H1 (cell line): Measurements from ENCODE around the gene COL17A1. TPM values are rescaled to one million over a fixed set of nuclear protein-coding genes. Genes with fewer than 3 reads are reported as not detected.

Experiments used
- CTCF ChIA-PET: fragments of 300-600 bp; sonication (Branson Sonifier 250); formaldehyde crosslinking; loops from one replicate; lab custom pipeline; 2021; ENCODE audit not compliant: partially characterized antibody; lab: Charles Lee
- POLR2A ChIA-PET: fragments of 300-600 bp; sonication (Branson Sonifier 250); formaldehyde crosslinking; loops from one replicate; lab custom pipeline; 2021; ENCODE audit warnings: inconsistent platforms; ENCODE audit not compliant: partially characterized antibody; lab: Charles Lee
- DNase-seq, 2 experiments: peaks; one replicate each; pipeline versions ENCODE4 v3.0.0 to v3.0.0-alpha.2; 2010 to 2022; ENCODE audit warnings: low spot score in 2 of 2, low read depth in 1 of 2, mixed read lengths in 1 of 2
- FAIRE-seq: peaks from 2 replicates; lab custom pipeline; 2011; peaks lifted over from hg19 to GRCh38; lab: Jason Lieb, UNC
- H2AFZ ChIP-seq: 2 replicates; pipeline ENCODE4 v1.8.1; 2012; ENCODE audit warnings: low read length, inconsistent platforms
- H2AK5ac ChIP-seq: 2 replicates; pipeline ENCODE4 v1.6.1; 2013; ENCODE audit warnings: low read depth, low read length
- H2BK120ac ChIP-seq: replicated peaks from 2 replicates; pipeline ENCODE3; 2013; ENCODE audit warnings: low read depth, low read length, inconsistent platforms
- H2BK12ac ChIP-seq: 2 replicates; pipeline ENCODE4 v1.6.1; 2013; ENCODE audit warnings: low read depth, low read length
- H2BK15ac ChIP-seq: 2 replicates; pipeline ENCODE4 v1.6.1; 2013; ENCODE audit warnings: low read length
- H2BK20ac ChIP-seq: 2 replicates; pipeline ENCODE4 v1.6.1; 2013; ENCODE audit warnings: low read length
- H2BK5ac ChIP-seq: 2 replicates; pipeline ENCODE4 v1.6.1; 2013; ENCODE audit warnings: low read depth, low read length
- H3K14ac ChIP-seq: 2 replicates; pipeline ENCODE4 v1.6.1; 2013; ENCODE audit warnings: inconsistent platforms; ENCODE audit not compliant: insufficient read length
- H3K18ac ChIP-seq: 2 replicates; pipeline ENCODE4 v1.6.1; 2013; ENCODE audit warnings: low read length; ENCODE audit errors: extremely low read depth
- H3K23ac ChIP-seq: 2 replicates; pipeline ENCODE4 v1.6.1; 2013; ENCODE audit warnings: inconsistent platforms; ENCODE audit not compliant: insufficient read length
- H3K23me2 ChIP-seq: 2 replicates; pipeline ENCODE4 v1.6.1; 2013; ENCODE audit warnings: low read depth, low read length
- H3K27ac ChIP-seq: 2 replicates; pipeline ENCODE4 v1.6.1; 2011; ENCODE audit warnings: low read depth, low read length, inconsistent platforms
- H3K27me3 ChIP-seq, 4 experiments: replicated peaks in 1 of 4; 1 replicate in 1 of 4; 2 replicates in 3 of 4; pipeline versions ENCODE4 v1.6.1 to v1.8.1; 2011 to 2013; ENCODE audit warnings: low read length in 3 of 4, mild to moderate bottlenecking in 3 of 4, inconsistent platforms in 2 of 4, mixed read lengths in 2 of 4, moderate library complexity in 1 of 4; ENCODE audit not compliant: control insufficient read depth in 3 of 4, insufficient read depth in 3 of 4; ENCODE audit errors: extremely low read depth in 1 of 4
- H3K36me3 ChIP-seq, 4 experiments: 2 replicates each; pipeline versions ENCODE4 v1.6.1 to v1.8.1; 2011 to 2013; ENCODE audit warnings: mild to moderate bottlenecking in 4 of 4, low read length in 3 of 4, moderate library complexity in 2 of 4, control low read depth in 1 of 4, inconsistent platforms in 1 of 4; ENCODE audit not compliant: insufficient read depth in 4 of 4, control insufficient read depth in 2 of 4
- H3K4ac ChIP-seq: replicated peaks from 2 replicates; pipeline ENCODE3; 2013; ENCODE audit warnings: low read length, low read depth, mixed read lengths, inconsistent platforms; ENCODE audit not compliant: insufficient read length
- H3K4me1 ChIP-seq, 4 experiments: replicated peaks in 1 of 4; 1 replicate in 1 of 4; 2 replicates in 3 of 4; pipeline versions ENCODE4 v1.6.1 to v1.8.1; 2011 to 2013; ENCODE audit warnings: low read length in 3 of 4, inconsistent platforms in 2 of 4, mixed read lengths in 1 of 4; ENCODE audit not compliant: insufficient read depth in 4 of 4, control insufficient read depth in 3 of 4
- H3K4me2 ChIP-seq, 2 experiments: 2 replicates each; pipeline versions ENCODE4 v1.6.1 to v1.8.1; 2011 to 2013; ENCODE audit warnings: low read depth in 2 of 2, low read length in 2 of 2, control low read depth in 1 of 2, inconsistent platforms in 1 of 2, mild to moderate bottlenecking in 1 of 2; ENCODE audit not compliant: insufficient read depth in 1 of 2
- H3K4me3 ChIP-seq, 4 experiments: fragments of 200-600, 300-600 bp in 1 of 4; sonication (generic), shearing (Covaris generic), sonication (Bioruptor Twin) in 1 of 4; 2 replicates each; pipeline versions ENCODE4 v1.5.1 to v1.8.1; 2011 to 2016; ENCODE audit warnings: low read length in 4 of 4, low read depth in 3 of 4, control low read depth in 2 of 4, inconsistent platforms in 2 of 4, mild to moderate bottlenecking in 2 of 4, mixed read lengths in 1 of 4, moderate library complexity in 1 of 4; ENCODE audit not compliant: insufficient read depth in 2 of 4; ENCODE audit errors: extremely low read depth in 1 of 4
- H3K56ac ChIP-seq: replicated peaks from 2 replicates; pipeline ENCODE3; 2013; ENCODE audit warnings: low read depth, mild to moderate bottlenecking, mixed read lengths, low read length, inconsistent platforms; ENCODE audit not compliant: insufficient read length
- H3K79me1 ChIP-seq: 2 replicates; pipeline ENCODE4 v1.6.1; 2013; ENCODE audit warnings: low read depth, low read length, control low read depth
- H3K79me2 ChIP-seq, 2 experiments: 2 replicates each; pipeline versions ENCODE4 v1.6.1 to v1.8.1; 2012 to 2013; ENCODE audit warnings: low read length in 2 of 2, mild to moderate bottlenecking in 2 of 2, inconsistent platforms in 1 of 2; ENCODE audit not compliant: insufficient read depth in 2 of 2, control insufficient read depth in 1 of 2
- H3K9ac ChIP-seq, 4 experiments: replicated peaks in 1 of 4; 1 replicate in 1 of 4; 2 replicates in 3 of 4; pipeline versions ENCODE4 v1.6.1 to v1.8.1; 2011 to 2013; ENCODE audit warnings: low read depth in 3 of 4, low read length in 3 of 4, control low read depth in 2 of 4, mild to moderate bottlenecking in 2 of 4, moderate library complexity in 2 of 4, inconsistent platforms in 1 of 4; ENCODE audit errors: extremely low read depth in 1 of 4
- H3K9me3 ChIP-seq, 2 experiments: 2 replicates each; pipeline versions ENCODE4 v1.6.1 to v1.8.1; 2012 to 2013; ENCODE audit warnings: mild to moderate bottlenecking in 2 of 2, moderate library complexity in 2 of 2, control low read depth in 1 of 2, inconsistent platforms in 1 of 2, low read depth in 1 of 2, low read length in 1 of 2, mixed read lengths in 1 of 2; ENCODE audit not compliant: insufficient read depth in 2 of 2
- H4K20me1 ChIP-seq, 2 experiments: replicated peaks in 1 of 2; 2 replicates each; pipeline versions ENCODE3 to v1.8.1; 2011 to 2013; ENCODE audit warnings: inconsistent platforms in 2 of 2, low read length in 2 of 2, mild to moderate bottlenecking in 1 of 2; ENCODE audit not compliant: insufficient read depth in 2 of 2, control insufficient read depth in 1 of 2
- H4K5ac ChIP-seq: 2 replicates; pipeline ENCODE4 v1.6.1; 2013; ENCODE audit warnings: low read length, low read depth, mixed read lengths, inconsistent platforms; ENCODE audit not compliant: insufficient read length
- H4K8ac ChIP-seq: 2 replicates; pipeline ENCODE4 v1.8.0; 2013; ENCODE audit warnings: mild to moderate bottlenecking, moderate library complexity, low read length, inconsistent platforms; ENCODE audit not compliant: insufficient read depth; ENCODE audit errors: extremely low read depth
- H4K91ac ChIP-seq: replicated peaks from 2 replicates; pipeline ENCODE3; 2013; ENCODE audit warnings: low read length, mixed read lengths, inconsistent platforms; ENCODE audit not compliant: insufficient read length
- ATF2 ChIP-seq: IDR thresholded peaks from 2 replicates; pipeline ENCODE4 v1.6.1; 2012; ENCODE audit warnings: low read length, inconsistent platforms
- CTBP2 ChIP-seq: IDR thresholded peaks from 2 replicates; pipeline ENCODE4 v1.7.0; 2011; ENCODE audit warnings: borderline replicate concordance, mild to moderate bottlenecking, moderate library complexity, mixed read lengths, low read length; ENCODE audit not compliant: insufficient read depth, insufficient read length
- GABPA ChIP-seq: IDR thresholded peaks from 2 replicates; pipeline ENCODE4 v1.6.1; 2011; ENCODE audit warnings: mild to moderate bottlenecking, low read length, moderate library complexity, borderline replicate concordance; ENCODE audit not compliant: insufficient read depth
- PHF8 ChIP-seq: fragments of 200-600 bp; sonication (generic); conservative IDR thresholded peaks from 2 replicates; pipeline ENCODE4 v1.7.1; 2012; ENCODE audit warnings: low read depth, mild to moderate bottlenecking, inconsistent platforms, low read length, moderate library complexity
- RAD21 ChIP-seq, 2 experiments: IDR thresholded peaks in 1 of 2; conservative IDR thresholded peaks in 1 of 2; 2 replicates each; pipeline ENCODE4 v1.6.1; 2011; ENCODE audit warnings: low read depth in 2 of 2, low read length in 2 of 2, improper control_type of control experiment in 1 of 2, inconsistent platforms in 1 of 2, mild to moderate bottlenecking in 1 of 2, moderate library complexity in 1 of 2
- SP4 ChIP-seq: IDR thresholded peaks from 2 replicates; pipeline ENCODE4 v1.6.1; 2012; ENCODE audit warnings: low read length, inconsistent platforms
- TCF12 ChIP-seq: IDR thresholded peaks from 2 replicates; pipeline ENCODE4 v1.6.1; 2011; ENCODE audit warnings: low read depth, mild to moderate bottlenecking, low read length
- WGBS, 2 experiments: shearing (Covaris generic) in 1 of 2; methylation state at CpG; one replicate each; pipeline versions ENCODE4 v1.1.6 to v1.1.7; 2013 to 2015; ENCODE audit warnings: low lambda C conversion rate in 2 of 2, mixed read lengths in 2 of 2, inconsistent platforms in 1 of 2, low coverage in 1 of 2, missing lambda C conversion rate in 1 of 2; ENCODE audit not compliant: insufficient replicate concordance in 2 of 2, insufficient coverage in 1 of 2, insufficient read length in 1 of 2; ENCODE audit errors: extremely low coverage in 1 of 2, missing lambda C conversion rate in 1 of 2; 5-methylcytosine and 5-hydroxymethylcytosine counted together
- polyA plus RNA-seq, 7 experiments: library from polyadenylated mRNA; depleted of rRNA in 3 of 7; stranded (reverse) in 5 of 7; unstranded in 2 of 7; fragments of >200 nt in 5 of 7; fragments of 200-250 nt in 2 of 7; gene quantifications; 1 replicate in 5 of 7; 2 replicates in 1 of 7; 4 replicates in 1 of 7; pipeline versions ENCODE4 v1.2.1 to v1.2.3, GENCODE V29; 2011 to 2013; ENCODE audit warnings: missing spikeins in 2 of 7, mixed read lengths in 2 of 7
- total RNA-seq: library from RNA; stranded (reverse); fragmentation: NEBNext Ultra II Directional; extraction: Animal tissue kit (Norgen Biotek cat#: 25700); gene quantifications from 2 replicates; pipeline ENCODE4 v1.2.1, GENCODE V29; 2021
- TF ChIP-seq, protein P1 (sequence below), 3 experiments: IDR thresholded peaks; 1 replicate in 2 of 3; 2 replicates in 1 of 3; pipeline versions ENCODE4 v1.5.1 to v1.6.1; 2011; ENCODE audit warnings: low read length in 3 of 3, mild to moderate bottlenecking in 3 of 3, inconsistent platforms in 2 of 3, low read depth in 1 of 3, moderate library complexity in 1 of 3; ENCODE audit not compliant: insufficient read depth in 1 of 3; ENCODE audit errors: control extremely low read depth in 1 of 3

COL17A1 gene
- total and polyA plus RNA-seq, 2 of the 8 experiments (the other 6 are each of a cell fraction or from before 2014, with no cell fraction given) = 0.35 to 0.37 TPM

GRCh38 chr10:104028146-104028545 lies 57.5 kb downstream of the COL17A1 start:
- Histone ChIP-seq H3K79me1 (no peaks in the 10 kb centered on the region; the same call in 1 of the 2 replicates), H2BK20ac (no peak overlapping the region), H3K4me2 (no peak overlapping the region), H3K56ac (no peak overlapping the region), H3K27ac (no peak overlapping the region), H2AFZ (no peak overlapping the region), H3K27me3 (no peaks in the 10 kb centered on the region), H3K79me2 (no peaks in the 10 kb centered on the region), H3K18ac (no peak overlapping the region), H4K8ac (no peak overlapping the region), H2BK12ac (no peak overlapping the region), H3K4me3 (no peak overlapping the region), H2BK5ac (no peak overlapping the region), H3K23me2 (no peaks in the 10 kb centered on the region), H3K14ac (no peak overlapping the region), H3K9ac (no peak overlapping the region), H4K5ac (no peak overlapping the region), H3K4ac (no peak overlapping the region), H3K36me3 (peaks cover 0 to 9% (median 0%) of the 10 kb centered on the region in 4 experiments; a peak in 3 of 8 replicates), H2AK5ac (no peak overlapping the region), H2BK120ac (no peak overlapping the region), H4K20me1 (peaks cover 0 to 2% of the 10 kb centered on the region in 2 experiments), H4K91ac (no peak overlapping the region), H3K9me3 (no peaks in the 10 kb centered on the region), H3K23ac (no peak overlapping the region), H3K4me1 (peaks cover 3 to 15% (median 7%) of the 10 kb centered on the region in 4 experiments; a peak in 5 of 7 replicates), H2BK15ac (no peak overlapping the region)
- DNase-seq (peak in 1 of 2 experiments; percentile 41), FAIRE-seq (peak; percentile 52)
- WGBS, 2 experiments = 80% methylated on average over 6 of the region's 6 CpGs; no CpG with 5 or more reads in 1 of the 2 experiments
- ChIA-PET CTCF (interaction anchor here (0.6 to 2.2 kb wide), 31 partner anchors 10 to 630 kb away, joined by 3 to 20 read pairs (median 4); no protein-coding TSS in a partner anchor), POLR2A (interaction anchor here (0.8 to 0.9 kb wide), 3 partner anchors 10 to 93 kb away, joined by 3 to 4 read pairs (median 4); no protein-coding TSS in a partner anchor)
- TF ChIP-seq ATF2 (no peak), RAD21 (IDR thresholded peaks at IDR 0.05 in 1 of 2, conservative IDR thresholded peaks at IDR 0.05 in 1 of 2; ENCODE audit: low read depth in 2 of 2, low read length in 2 of 2) (peak; percentile 50 to 61), PHF8 (no peak), GABPA (no peak), CTBP2 (no peak), SP4 (no peak), TCF12 (no peak)
- TF ChIP-seq, protein P1, sequence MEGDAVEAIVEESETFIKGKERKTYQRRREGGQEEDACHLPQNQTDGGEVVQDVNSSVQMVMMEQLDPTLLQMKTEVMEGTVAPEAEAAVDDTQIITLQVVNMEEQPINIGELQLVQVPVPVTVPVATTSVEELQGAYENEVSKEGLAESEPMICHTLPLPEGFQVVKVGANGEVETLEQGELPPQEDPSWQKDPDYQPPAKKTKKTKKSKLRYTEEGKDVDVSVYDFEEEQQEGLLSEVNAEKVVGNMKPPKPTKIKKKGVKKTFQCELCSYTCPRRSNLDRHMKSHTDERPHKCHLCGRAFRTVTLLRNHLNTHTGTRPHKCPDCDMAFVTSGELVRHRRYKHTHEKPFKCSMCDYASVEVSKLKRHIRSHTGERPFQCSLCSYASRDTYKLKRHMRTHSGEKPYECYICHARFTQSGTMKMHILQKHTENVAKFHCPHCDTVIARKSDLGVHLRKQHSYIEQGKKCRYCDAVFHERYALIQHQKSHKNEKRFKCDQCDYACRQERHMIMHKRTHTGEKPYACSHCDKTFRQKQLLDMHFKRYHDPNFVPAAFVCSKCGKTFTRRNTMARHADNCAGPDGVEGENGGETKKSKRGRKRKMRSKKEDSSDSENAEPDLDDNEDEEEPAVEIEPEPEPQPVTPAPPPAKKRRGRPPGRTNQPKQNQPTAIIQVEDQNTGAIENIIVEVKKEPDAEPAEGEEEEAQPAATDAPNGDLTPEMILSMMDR (IDR thresholded peaks at IDR 0.05; ENCODE audit: control extremely low read depth in 1 of 3, insufficient read depth in 1 of 3, low read depth in 1 of 3, low read length in 3 of 3) = peak; percentile 44 to 75 (median 72)
